GM12873 (cell line): ENCODE results near the gene LRWD1.
A peak's percentile ranks its signal among the peaks of the same experiment; 100 is the strongest.

Experiments
- TF ChIP-seq, protein P1 (sequence below): IDR thresholded peaks from 2 replicates; pipeline ENCODE4 v1.5.1; 2012; ENCODE audit warnings: low read depth, mild to moderate bottlenecking, moderate library complexity, low read length, control low read depth; ENCODE audit not compliant: insufficient read depth; ENCODE audit errors: missing control alignments

The LRWD1 gene

DNA sequence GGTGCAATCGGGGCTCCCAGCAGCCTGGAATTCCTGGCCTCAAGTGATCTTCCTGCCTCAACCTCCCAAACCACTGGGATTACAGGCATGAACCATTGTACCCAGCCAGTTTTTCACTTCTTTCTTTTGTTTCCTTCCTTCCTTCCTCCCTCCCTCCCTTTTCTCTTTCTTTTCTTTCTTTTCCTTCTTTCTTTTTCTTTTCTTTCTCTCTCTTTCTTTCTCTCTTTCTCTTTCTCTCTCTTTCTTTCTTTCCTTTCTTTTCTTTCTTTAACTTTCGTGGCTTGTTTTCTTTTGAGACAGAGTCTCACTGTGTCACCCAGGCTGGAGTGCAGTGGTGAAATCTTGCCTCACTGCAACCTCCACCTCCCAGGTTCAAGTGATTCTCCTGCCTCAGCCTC lies 19.1 kb upstream of the LRWD1 start:
- TF ChIP-seq, protein P1, sequence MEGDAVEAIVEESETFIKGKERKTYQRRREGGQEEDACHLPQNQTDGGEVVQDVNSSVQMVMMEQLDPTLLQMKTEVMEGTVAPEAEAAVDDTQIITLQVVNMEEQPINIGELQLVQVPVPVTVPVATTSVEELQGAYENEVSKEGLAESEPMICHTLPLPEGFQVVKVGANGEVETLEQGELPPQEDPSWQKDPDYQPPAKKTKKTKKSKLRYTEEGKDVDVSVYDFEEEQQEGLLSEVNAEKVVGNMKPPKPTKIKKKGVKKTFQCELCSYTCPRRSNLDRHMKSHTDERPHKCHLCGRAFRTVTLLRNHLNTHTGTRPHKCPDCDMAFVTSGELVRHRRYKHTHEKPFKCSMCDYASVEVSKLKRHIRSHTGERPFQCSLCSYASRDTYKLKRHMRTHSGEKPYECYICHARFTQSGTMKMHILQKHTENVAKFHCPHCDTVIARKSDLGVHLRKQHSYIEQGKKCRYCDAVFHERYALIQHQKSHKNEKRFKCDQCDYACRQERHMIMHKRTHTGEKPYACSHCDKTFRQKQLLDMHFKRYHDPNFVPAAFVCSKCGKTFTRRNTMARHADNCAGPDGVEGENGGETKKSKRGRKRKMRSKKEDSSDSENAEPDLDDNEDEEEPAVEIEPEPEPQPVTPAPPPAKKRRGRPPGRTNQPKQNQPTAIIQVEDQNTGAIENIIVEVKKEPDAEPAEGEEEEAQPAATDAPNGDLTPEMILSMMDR = no peak

GRCh38 chr7:102446387-102447156 lies 18.2 kb upstream of the LRWD1 start:
- TF ChIP-seq, protein P1 = no peak

- TF ChIP-seq, protein P1 = no peak
Measured at GRCh38 chr7:102447311-102447710, 17.5 kb upstream of the LRWD1 start.

- TF ChIP-seq, protein P1 = no peak
Measured at GRCh38 chr7:102449136-102449535, 15.6 kb upstream of the LRWD1 start.

GRCh38 chr7:102450242-102450641 lies 14.5 kb upstream of the LRWD1 start:
- TF ChIP-seq, protein P1 = peak; percentile 77

GRCh38 chr7:102451371-102452054 lies 13.3 kb upstream of the LRWD1 start:
- TF ChIP-seq, protein P1 = no peak

GRCh38 chr7:102452451-102452850 lies 12.3 kb upstream of the LRWD1 start:
- TF ChIP-seq, protein P1 = no peak
